Measurements from ENCODE around the gene THOC6.
A peak's percentile ranks its signal among the peaks of the same experiment; 100 is the strongest.

Gene THOC6

GRCh38 chr16:3015865-3016521 lies 7.8 kb upstream of the THOC6 start:
- DNase-seq (ENCODE audit: low read depth in 2 of 2): no peak

GRCh38 chr16:3017344-3017743 lies 6.5 kb upstream of the THOC6 start:
- DNase-seq (ENCODE audit: low read depth in 2 of 2): no peak

- no peak for DNase-seq (ENCODE audit: low read depth in 2 of 2)
Measured at GRCh38 chr16:3017794-3018506, 5.9 kb upstream of the THOC6 start, which contains the start of gene CLDN6. Gene CLDN6, minus strand, starts transcription at chr16:3018183. Its CDS starts 2,162 bp downstream, at chr16:3016021.

GRCh38 chr16:3019594-3020246 lies 4.1 kb upstream of the THOC6 start:
- no peak for DNase-seq (ENCODE audit: low read depth in 2 of 2)

- peak in 1 of 2 experiments; percentile 60 for DNase-seq (ENCODE audit: low read depth in 2 of 2)
Measured at GRCh38 chr16:3020247-3020603, 3.6 kb upstream of the THOC6 start, which contains the start of gene TNFRSF12A. Gene TNFRSF12A, plus strand, starts transcription at chr16:3020368. Its CDS starts 30 bp downstream, at chr16:3020398.

- DNase-seq (ENCODE audit: low read depth in 2 of 2): peak in 1 of 2 experiments; percentile 26
Measured at GRCh38 chr16:3020604-3021448, 3.0 kb upstream of the THOC6 start.

- DNase-seq (ENCODE audit: low read depth in 2 of 2): peak; percentile 77 to 89
Measured at GRCh38 chr16:3021449-3022207, 2.2 kb upstream of the THOC6 start.

- peak; percentile 73 to 91 for DNase-seq (ENCODE audit: low read depth in 2 of 2)
Measured at GRCh38 chr16:3022208-3022683, 1.6 kb upstream of the THOC6 start.

- DNase-seq (ENCODE audit: low read depth in 2 of 2): no peak
Measured at GRCh38 chr16:3022684-3023414, 986 bp upstream of the THOC6 start.

GRCh38 chr16:3023415-3023668 lies 493 bp upstream of the THOC6 start:
- no peak for DNase-seq (ENCODE audit: low read depth in 2 of 2)

GRCh38 chr16:3025032-3026002 lies 1.5 kb downstream of the THOC6 start:
- no peak for DNase-seq (ENCODE audit: low read depth in 2 of 2)

GRCh38 chr16:3026003-3026378 lies 2.2 kb downstream of the THOC6 start:
- no peak for DNase-seq (ENCODE audit: low read depth in 2 of 2)

- no peak for DNase-seq (ENCODE audit: low read depth in 2 of 2)
Measured at GRCh38 chr16:3026609-3027488, 3.0 kb downstream of the THOC6 start.

- DNase-seq (ENCODE audit: low read depth in 2 of 2): no peak
Measured at GRCh38 chr16:3027489-3027795, 3.6 kb downstream of the THOC6 start.

- DNase-seq (ENCODE audit: low read depth in 2 of 2): peak; percentile 75 to 91
Measured at GRCh38 chr16:3027983-3028715, 4.3 kb downstream of the THOC6 start.

- DNase-seq (ENCODE audit: low read depth in 2 of 2): no peak
Measured at GRCh38 chr16:3028716-3029319, 5.0 kb downstream of the THOC6 start.

- DNase-seq (ENCODE audit: low read depth in 2 of 2): peak in 1 of 2 experiments; percentile 51
Measured at GRCh38 chr16:3029491-3030221, 5.8 kb downstream of the THOC6 start.

Data from stimulated activated CD4-positive, alpha-beta T cell treated with anti-CD3 and anti-CD28 coated beads, Interleukin-12 subunit alpha, Interleukin-12 subunit beta, amount 100 ng/mL, for 24 hours (primary cell).